GM12865 (cell line): ENCODE measurements around the gene ITGA6.

Experiments used
- DNase-seq: peaks from one replicate; pipeline ENCODE4 v3.0.0; 2010; ENCODE audit warnings: low read depth
- H3K4me3 ChIP-seq: 2 replicates; pipeline ENCODE4 v1.5.1; 2011; ENCODE audit warnings: mild to moderate bottlenecking, low read depth, low read length, control low read depth
- TF ChIP-seq, protein P1 (sequence below): IDR thresholded peaks from 2 replicates; pipeline ENCODE4 v1.5.1; 2011; ENCODE audit warnings: low read length, control low read depth, low read depth, inconsistent platforms; ENCODE audit not compliant: insufficient read depth; ENCODE audit errors: missing control alignments

Gene ITGA6

DNA sequence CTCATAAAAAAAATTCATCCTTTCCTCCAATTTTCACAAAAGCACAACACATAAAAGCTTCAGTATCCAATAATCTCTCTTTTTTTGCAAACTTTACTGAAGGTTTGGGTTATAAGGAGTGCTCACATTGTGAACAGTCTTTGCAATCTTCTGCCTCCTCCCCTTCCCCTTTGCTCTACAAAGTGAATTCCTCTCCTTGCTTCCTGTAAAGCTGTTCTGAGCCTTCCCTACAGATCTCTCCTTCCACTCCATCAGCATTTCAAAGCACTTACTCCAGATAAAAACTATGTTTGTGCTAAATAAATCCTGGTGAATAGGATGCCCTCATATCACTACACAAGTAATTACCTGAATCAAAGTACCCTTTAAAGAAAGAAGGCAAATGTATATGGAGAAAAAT, 123.9 kb downstream of the ITGA6 start:
- TF ChIP-seq, protein P1, sequence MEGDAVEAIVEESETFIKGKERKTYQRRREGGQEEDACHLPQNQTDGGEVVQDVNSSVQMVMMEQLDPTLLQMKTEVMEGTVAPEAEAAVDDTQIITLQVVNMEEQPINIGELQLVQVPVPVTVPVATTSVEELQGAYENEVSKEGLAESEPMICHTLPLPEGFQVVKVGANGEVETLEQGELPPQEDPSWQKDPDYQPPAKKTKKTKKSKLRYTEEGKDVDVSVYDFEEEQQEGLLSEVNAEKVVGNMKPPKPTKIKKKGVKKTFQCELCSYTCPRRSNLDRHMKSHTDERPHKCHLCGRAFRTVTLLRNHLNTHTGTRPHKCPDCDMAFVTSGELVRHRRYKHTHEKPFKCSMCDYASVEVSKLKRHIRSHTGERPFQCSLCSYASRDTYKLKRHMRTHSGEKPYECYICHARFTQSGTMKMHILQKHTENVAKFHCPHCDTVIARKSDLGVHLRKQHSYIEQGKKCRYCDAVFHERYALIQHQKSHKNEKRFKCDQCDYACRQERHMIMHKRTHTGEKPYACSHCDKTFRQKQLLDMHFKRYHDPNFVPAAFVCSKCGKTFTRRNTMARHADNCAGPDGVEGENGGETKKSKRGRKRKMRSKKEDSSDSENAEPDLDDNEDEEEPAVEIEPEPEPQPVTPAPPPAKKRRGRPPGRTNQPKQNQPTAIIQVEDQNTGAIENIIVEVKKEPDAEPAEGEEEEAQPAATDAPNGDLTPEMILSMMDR, result no peak
- no peak overlapping the region for H3K4me3 ChIP-seq
- DNase-seq, result no peak

DNA sequence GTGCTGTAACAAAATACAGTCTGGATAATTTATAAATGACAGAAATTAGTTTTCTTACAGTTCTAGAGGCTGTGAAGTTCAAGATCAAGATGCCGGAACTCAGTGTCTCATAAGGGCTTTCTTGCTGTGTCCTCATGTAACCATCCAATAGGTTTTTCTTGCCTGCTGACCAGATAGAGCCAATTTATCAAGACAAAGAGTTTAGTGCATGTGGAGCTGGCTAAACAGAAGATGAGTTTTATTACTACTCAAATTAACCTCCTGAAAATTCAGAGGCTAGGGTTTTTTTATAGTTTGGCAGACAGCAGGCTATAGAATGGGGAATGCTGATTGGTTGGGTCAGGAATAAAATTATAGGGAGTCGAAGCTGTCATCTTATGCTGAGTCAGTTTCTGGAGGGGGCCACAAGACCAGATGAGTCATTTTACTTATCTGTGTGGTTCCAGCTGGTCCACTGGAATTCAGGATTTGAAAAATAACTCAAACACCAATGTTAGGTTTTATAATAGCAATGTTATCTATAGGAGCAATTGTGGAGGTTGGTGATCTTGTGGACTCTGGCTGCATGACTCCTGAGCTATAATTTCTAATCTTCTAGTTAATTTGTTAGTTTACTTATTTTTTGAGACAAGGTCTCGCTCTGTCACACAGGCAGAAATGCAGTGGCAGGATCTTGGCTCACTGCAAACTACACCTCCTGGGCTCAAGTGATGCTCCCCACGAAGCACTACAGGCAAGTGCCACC, 125.3 kb downstream of the ITGA6 start:
- TF ChIP-seq, protein P1, result no peak
- no peak for DNase-seq

DNA sequence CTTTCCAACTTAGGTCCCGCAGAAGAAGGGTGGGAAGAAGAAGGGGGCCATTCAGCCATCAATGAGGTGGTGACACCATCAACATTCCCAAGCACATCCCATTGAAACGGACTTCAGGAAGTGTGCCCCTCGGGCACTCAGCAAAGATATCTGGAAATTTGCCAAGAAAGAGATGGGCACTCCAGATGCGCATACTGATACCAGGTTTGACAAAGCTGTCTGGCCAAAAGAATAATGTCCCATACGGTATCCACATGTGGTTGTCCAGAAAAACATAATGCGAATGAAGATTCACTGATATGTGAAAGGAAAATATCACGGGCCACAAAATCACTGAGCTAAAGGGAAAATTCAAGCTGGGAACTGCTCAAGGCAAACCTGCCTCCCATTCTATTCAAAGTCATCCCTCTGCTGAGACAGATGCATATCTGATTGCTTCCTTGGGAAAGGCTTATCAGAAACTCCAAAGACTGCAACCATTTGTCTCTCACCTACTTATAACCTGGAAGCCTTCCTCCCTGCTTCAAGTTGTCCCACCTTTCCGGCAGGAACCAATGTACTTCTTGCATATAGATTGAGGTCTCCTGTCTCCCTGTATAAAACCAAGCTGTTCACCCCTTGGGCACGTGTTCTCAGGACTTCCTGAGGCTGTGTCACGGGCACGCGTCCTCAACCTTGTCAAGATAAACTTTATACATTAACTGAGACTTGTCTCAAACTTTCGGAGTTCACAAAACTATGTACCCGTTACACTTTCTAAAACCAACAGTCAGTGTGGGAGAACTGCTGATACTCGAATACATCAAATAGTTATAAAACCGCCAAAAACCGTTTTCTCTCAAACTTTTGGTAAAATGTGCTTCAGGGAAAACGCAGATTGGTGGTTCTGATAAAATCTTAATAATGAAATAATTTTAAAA, 127.2 kb downstream of the ITGA6 start:
- TF ChIP-seq, protein P1, result no peak
- peak; percentile 4 for DNase-seq
- H3K4me3 ChIP-seq, result peak overlapping the region; percentile 88

More for the DNA sequence above, 125.3 kb downstream of the ITGA6 start:
- H3K4me3 ChIP-seq, result no peak overlapping the region

DNA sequence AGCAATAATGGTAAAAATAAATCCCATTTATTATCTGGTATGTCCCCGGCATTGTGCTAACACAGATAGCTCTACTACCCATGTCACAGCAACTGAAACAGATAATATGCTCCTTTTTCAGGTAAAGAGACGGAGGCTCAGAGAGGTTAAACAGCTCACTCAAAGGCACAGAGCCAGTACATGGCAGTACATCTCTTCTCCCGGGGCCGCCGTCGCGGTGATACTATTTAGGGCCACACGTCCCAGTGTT, 127.8 kb downstream of the ITGA6 start:
- H3K4me3 ChIP-seq, result peak overlapping the region; percentile 88
- DNase-seq, result no peak
- TF ChIP-seq, protein P1, result no peak
